GM23338 (cell line): Measurements from ENCODE around the gene FCHSD1. TPM values are rescaled to one million over a fixed set of nuclear protein-coding genes. Genes with fewer than 3 reads are reported as not detected.

Source experiments
- ATAC-seq: fragments of 200-7000 bp; cut with Tn5 transposase; 3 replicates; pipeline ENCODE4 v1.9.1; 2020
- DNase-seq: peaks from one replicate; pipeline ENCODE4 v3.0.0-alpha.2; 2015; ENCODE audit warnings: low spot score
- H2AFZ ChIP-seq: fragments of 200-600 bp; sonication (generic); 2 replicates; pipeline ENCODE4 v1.8.0; 2016; ENCODE audit warnings: antibody characterized with exemption, mild to moderate bottlenecking, moderate library complexity
- H3F3A ChIP-seq: fragments of 200-600 bp; sonication (generic); replicated peaks from 2 replicates; pipeline ENCODE4 v1.8.0; 2017; ENCODE audit warnings: antibody characterized with exemption, mixed run types, low read depth
- H3K27ac ChIP-seq: fragments of 200-600 bp; sonication (generic); 2 replicates; pipeline ENCODE4 v1.6.1; 2016; ENCODE audit warnings: low read depth
- H3K27me3 ChIP-seq: fragments of 200-600 bp; sonication (generic); 2 replicates; pipeline ENCODE4 v1.8.0; 2016; ENCODE audit warnings: mild to moderate bottlenecking, mixed run types, moderate library complexity; ENCODE audit not compliant: insufficient read depth
- H3K36me3 ChIP-seq: fragments of 200-600 bp; sonication (generic); 2 replicates; pipeline ENCODE4 v1.8.0; 2016; ENCODE audit warnings: mild to moderate bottlenecking; ENCODE audit not compliant: insufficient read depth
- H3K4me1 ChIP-seq: fragments of 200-600 bp; sonication (generic); 2 replicates; pipeline ENCODE4 v1.8.0; 2016; ENCODE audit warnings: mild to moderate bottlenecking, moderate library complexity; ENCODE audit not compliant: insufficient read depth
- H3K4me2 ChIP-seq: fragments of 200-600 bp; sonication (generic); 2 replicates; pipeline ENCODE4 v1.7.1; 2017; ENCODE audit warnings: mixed run types
- H3K4me3 ChIP-seq: fragments of 200-600 bp; sonication (generic); 2 replicates; pipeline ENCODE4 v1.6.1; 2016; ENCODE audit warnings: mixed run types
- H3K79me2 ChIP-seq: fragments of 200-600 bp; sonication (generic); replicated peaks from 2 replicates; pipeline ENCODE4 v1.8.0; 2017; ENCODE audit warnings: mild to moderate bottlenecking; ENCODE audit not compliant: insufficient read depth
- H3K9me2 ChIP-seq: fragments of 200-600 bp; sonication (generic); 2 replicates; pipeline ENCODE4 v1.8.0; 2017; ENCODE audit not compliant: insufficient read depth
- H4K20me1 ChIP-seq: fragments of 200-600 bp; sonication (generic); replicated peaks from 2 replicates; pipeline ENCODE4 v1.8.0; 2017; ENCODE audit warnings: mild to moderate bottlenecking; ENCODE audit not compliant: insufficient read depth
- H3K27ac Mint-ChIP-seq: 2 replicates; pipeline ENCODE4 v1.8.0; 2020; ENCODE audit warnings: inconsistent platforms, mild to moderate bottlenecking, moderate library complexity, mixed read lengths
- H3K27me3 Mint-ChIP-seq: 3 replicates; pipeline ENCODE4 v1.8.0; 2022; ENCODE audit warnings: low read depth, mild to moderate bottlenecking, moderate library complexity, mixed read lengths, inconsistent platforms; ENCODE audit not compliant: insufficient read depth, poor library complexity
- H3K36me3 Mint-ChIP-seq: 3 replicates; pipeline ENCODE4 v1.8.0; 2021; ENCODE audit warnings: low read depth, mild to moderate bottlenecking, inconsistent platforms, moderate library complexity, mixed read lengths
- H3K4me1 Mint-ChIP-seq: 3 replicates; pipeline ENCODE4 v1.8.0; 2020; ENCODE audit warnings: mild to moderate bottlenecking, inconsistent platforms, mixed read lengths
- H3K4me3 Mint-ChIP-seq: 3 replicates; pipeline ENCODE4 v1.8.0; 2021; ENCODE audit warnings: moderate library complexity, mild to moderate bottlenecking, inconsistent platforms, mixed read lengths
- H3K9me3 Mint-ChIP-seq: 3 replicates; pipeline ENCODE4 v1.8.0; 2020; ENCODE audit warnings: moderate library complexity, mild to moderate bottlenecking, inconsistent platforms, mixed read lengths
- CREB1 ChIP-seq: fragments of 250-450 bp; sonication (Bioruptor Pico); IDR thresholded peaks from 2 replicates; pipeline ENCODE4 v1.5.0; 2020; ENCODE audit warnings: low read depth, mild to moderate bottlenecking, moderate library complexity
- EZH2 ChIP-seq: fragments of 200-600 bp; sonication (generic); IDR thresholded peaks from one replicate; pipeline ENCODE4 v1.8.0; 2017; ENCODE audit warnings: antibody characterized with exemption, mild to moderate bottlenecking, low read depth; ENCODE audit not compliant: unreplicated experiment
- EZH2phosphoT487 ChIP-seq: fragments of 200-600 bp; sonication (generic); IDR thresholded peaks from one replicate; pipeline ENCODE4 v1.8.1; 2018; ENCODE audit warnings: antibody characterized with exemption; ENCODE audit not compliant: unreplicated experiment
- JUNB ChIP-seq: IDR thresholded peaks from one replicate; pipeline ENCODE4 v1.6.1; 2016; ENCODE audit warnings: antibody characterized with exemption; ENCODE audit not compliant: unreplicated experiment
- NANOG ChIP-seq: IDR thresholded peaks from 2 replicates; pipeline ENCODE4 v1.6.1; 2016; ENCODE audit warnings: antibody characterized with exemption, borderline replicate concordance
- POLR2AphosphoS5 ChIP-seq: IDR thresholded peaks from 2 replicates; pipeline ENCODE4 v1.6.1; 2016; ENCODE audit warnings: antibody characterized with exemption, low read depth
- STAT1 ChIP-seq: IDR thresholded peaks from one replicate; pipeline ENCODE4 v1.6.1; 2016; ENCODE audit warnings: antibody characterized with exemption; ENCODE audit not compliant: unreplicated experiment
- ZNF114 ChIP-seq: fragments of 250-450 bp; sonication (Bioruptor Pico); IDR thresholded peaks from 2 replicates; pipeline ENCODE4 v1.5.0; 2020; ENCODE audit warnings: mild to moderate bottlenecking, moderate library complexity
- ZNF331 ChIP-seq: fragments of 250-450 bp; sonication (Bioruptor Pico); IDR thresholded peaks from 2 replicates; pipeline ENCODE4 v1.5.0; 2020; ENCODE audit warnings: low read depth, mild to moderate bottlenecking, moderate library complexity
- polyA plus RNA-seq: library from polyadenylated mRNA; unstranded; fragments of >200 nt; fragmentation: Nextera tagmentation; extraction: Ambion mirVana; gene quantifications from 2 replicates; pipeline ENCODE4 v1.2.1, GENCODE V29; 2016
- total RNA-seq: library from RNA; depleted of rRNA; stranded (reverse); fragments of >200 nt; shearing (Covaris generic); gene quantifications from 2 replicates; pipeline ENCODE4 v1.2.3, GENCODE V29; 2014
- TF ChIP-seq, protein P1 (sequence below): IDR thresholded peaks from one replicate; pipeline ENCODE4 v1.6.1; 2018; ENCODE audit warnings: antibody characterized with exemption; ENCODE audit not compliant: unreplicated experiment
- TF ChIP-seq, protein P2 (sequence below), 2 experiments: fragments of 200-600 bp in 1 of 2; sonication (generic) in 1 of 2; conservative IDR thresholded peaks; 2 replicates each; pipeline versions ENCODE4 v1.5.1 to v1.6.1; 2016 to 2017; ENCODE audit warnings: antibody characterized with exemption in 2 of 2, low read depth in 2 of 2, mild to moderate bottlenecking in 2 of 2, moderate library complexity in 1 of 2
- TF ChIP-seq, protein P3 (sequence below): IDR thresholded peaks from 2 replicates; pipeline ENCODE4 v1.6.1; 2016; ENCODE audit warnings: antibody characterized with exemption
- TF ChIP-seq, protein P4 (sequence below): fragments of 250-450 bp; sonication (Bioruptor Pico); IDR thresholded peaks from 2 replicates; pipeline ENCODE4 v1.5.0; 2020; ENCODE audit warnings: mild to moderate bottlenecking, moderate library complexity

The FCHSD1 gene
- total and polyA plus RNA-seq, 2 experiments from 2014 or later, result 24.7 to 46.6 TPM

DNA sequence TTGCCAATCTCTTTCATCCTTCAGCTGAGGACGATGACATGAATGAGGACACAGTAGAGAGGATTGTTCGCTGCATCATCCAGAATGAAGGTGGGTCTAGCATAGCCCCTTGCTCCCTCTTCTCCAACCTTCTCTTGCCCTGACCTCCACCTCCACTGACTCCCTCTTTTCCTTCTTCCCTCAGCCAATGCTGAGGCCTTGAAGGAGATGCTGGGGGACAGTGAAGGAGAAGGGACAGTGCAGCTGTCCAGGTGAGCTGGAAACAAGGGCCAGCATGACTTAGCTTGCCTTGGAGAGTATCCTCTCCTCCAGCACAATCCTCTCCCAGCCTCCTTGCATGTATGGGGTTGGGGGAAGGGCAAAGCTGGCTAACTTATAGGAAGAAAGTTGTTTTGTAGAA is 12.4 kb downstream of the FCHSD1 start:
- Histone ChIP-seq H3K79me2 (peaks cover 28% of the 10 kb centered on the region), H3K4me2 (peak overlapping the region; percentile 95; the same call in 1 of the 2 replicates), H4K20me1 (peaks cover 23% of the 10 kb centered on the region), H3K27ac (no peak overlapping the region), H2AFZ (no peak overlapping the region), H3K27me3 (peaks cover 3% of the 10 kb centered on the region; the same call in 1 of the 2 replicates), H3K4me1 (peaks cover 20% of the 10 kb centered on the region), H3K9me2 (no peaks in the 10 kb centered on the region), H3K36me3 (0 out of 2 replicates have a peak, but pooled peaks cover 3% of the 10 kb centered on the region), H3K4me3 (no peak overlapping the region; the same call in 1 of the 2 replicates), H3F3A (0 out of 2 replicates have a peak, but pooled peaks cover 14% of the 10 kb centered on the region)
- peaks cover 8% of the 10 kb centered on the region for H3K27me3 Mint-ChIP-seq
- TF ChIP-seq, protein P1, sequence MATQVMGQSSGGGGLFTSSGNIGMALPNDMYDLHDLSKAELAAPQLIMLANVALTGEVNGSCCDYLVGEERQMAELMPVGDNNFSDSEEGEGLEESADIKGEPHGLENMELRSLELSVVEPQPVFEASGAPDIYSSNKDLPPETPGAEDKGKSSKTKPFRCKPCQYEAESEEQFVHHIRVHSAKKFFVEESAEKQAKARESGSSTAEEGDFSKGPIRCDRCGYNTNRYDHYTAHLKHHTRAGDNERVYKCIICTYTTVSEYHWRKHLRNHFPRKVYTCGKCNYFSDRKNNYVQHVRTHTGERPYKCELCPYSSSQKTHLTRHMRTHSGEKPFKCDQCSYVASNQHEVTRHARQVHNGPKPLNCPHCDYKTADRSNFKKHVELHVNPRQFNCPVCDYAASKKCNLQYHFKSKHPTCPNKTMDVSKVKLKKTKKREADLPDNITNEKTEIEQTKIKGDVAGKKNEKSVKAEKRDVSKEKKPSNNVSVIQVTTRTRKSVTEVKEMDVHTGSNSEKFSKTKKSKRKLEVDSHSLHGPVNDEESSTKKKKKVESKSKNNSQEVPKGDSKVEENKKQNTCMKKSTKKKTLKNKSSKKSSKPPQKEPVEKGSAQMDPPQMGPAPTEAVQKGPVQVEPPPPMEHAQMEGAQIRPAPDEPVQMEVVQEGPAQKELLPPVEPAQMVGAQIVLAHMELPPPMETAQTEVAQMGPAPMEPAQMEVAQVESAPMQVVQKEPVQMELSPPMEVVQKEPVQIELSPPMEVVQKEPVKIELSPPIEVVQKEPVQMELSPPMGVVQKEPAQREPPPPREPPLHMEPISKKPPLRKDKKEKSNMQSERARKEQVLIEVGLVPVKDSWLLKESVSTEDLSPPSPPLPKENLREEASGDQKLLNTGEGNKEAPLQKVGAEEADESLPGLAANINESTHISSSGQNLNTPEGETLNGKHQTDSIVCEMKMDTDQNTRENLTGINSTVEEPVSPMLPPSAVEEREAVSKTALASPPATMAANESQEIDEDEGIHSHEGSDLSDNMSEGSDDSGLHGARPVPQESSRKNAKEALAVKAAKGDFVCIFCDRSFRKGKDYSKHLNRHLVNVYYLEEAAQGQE, result no peak
- TF ChIP-seq STAT1 (no peak), POLR2AphosphoS5 (no peak), CREB1 (CRISPR knock-in tag) (no peak), EZH2phosphoT487 (no peak), JUNB (no peak), ZNF331 (CRISPR knock-in tag) (no peak), ZNF114 (CRISPR knock-in tag) (no peak), EZH2 (no peak), NANOG (no peak)
- TF ChIP-seq, protein P2, sequence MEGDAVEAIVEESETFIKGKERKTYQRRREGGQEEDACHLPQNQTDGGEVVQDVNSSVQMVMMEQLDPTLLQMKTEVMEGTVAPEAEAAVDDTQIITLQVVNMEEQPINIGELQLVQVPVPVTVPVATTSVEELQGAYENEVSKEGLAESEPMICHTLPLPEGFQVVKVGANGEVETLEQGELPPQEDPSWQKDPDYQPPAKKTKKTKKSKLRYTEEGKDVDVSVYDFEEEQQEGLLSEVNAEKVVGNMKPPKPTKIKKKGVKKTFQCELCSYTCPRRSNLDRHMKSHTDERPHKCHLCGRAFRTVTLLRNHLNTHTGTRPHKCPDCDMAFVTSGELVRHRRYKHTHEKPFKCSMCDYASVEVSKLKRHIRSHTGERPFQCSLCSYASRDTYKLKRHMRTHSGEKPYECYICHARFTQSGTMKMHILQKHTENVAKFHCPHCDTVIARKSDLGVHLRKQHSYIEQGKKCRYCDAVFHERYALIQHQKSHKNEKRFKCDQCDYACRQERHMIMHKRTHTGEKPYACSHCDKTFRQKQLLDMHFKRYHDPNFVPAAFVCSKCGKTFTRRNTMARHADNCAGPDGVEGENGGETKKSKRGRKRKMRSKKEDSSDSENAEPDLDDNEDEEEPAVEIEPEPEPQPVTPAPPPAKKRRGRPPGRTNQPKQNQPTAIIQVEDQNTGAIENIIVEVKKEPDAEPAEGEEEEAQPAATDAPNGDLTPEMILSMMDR (conservative IDR thresholded peaks at IDR 0.05; ENCODE audit: low read depth in 2 of 2), result no peak
- TF ChIP-seq, protein P3, sequence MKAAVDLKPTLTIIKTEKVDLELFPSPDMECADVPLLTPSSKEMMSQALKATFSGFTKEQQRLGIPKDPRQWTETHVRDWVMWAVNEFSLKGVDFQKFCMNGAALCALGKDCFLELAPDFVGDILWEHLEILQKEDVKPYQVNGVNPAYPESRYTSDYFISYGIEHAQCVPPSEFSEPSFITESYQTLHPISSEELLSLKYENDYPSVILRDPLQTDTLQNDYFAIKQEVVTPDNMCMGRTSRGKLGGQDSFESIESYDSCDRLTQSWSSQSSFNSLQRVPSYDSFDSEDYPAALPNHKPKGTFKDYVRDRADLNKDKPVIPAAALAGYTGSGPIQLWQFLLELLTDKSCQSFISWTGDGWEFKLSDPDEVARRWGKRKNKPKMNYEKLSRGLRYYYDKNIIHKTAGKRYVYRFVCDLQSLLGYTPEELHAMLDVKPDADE, result no peak
- TF ChIP-seq, protein P4, sequence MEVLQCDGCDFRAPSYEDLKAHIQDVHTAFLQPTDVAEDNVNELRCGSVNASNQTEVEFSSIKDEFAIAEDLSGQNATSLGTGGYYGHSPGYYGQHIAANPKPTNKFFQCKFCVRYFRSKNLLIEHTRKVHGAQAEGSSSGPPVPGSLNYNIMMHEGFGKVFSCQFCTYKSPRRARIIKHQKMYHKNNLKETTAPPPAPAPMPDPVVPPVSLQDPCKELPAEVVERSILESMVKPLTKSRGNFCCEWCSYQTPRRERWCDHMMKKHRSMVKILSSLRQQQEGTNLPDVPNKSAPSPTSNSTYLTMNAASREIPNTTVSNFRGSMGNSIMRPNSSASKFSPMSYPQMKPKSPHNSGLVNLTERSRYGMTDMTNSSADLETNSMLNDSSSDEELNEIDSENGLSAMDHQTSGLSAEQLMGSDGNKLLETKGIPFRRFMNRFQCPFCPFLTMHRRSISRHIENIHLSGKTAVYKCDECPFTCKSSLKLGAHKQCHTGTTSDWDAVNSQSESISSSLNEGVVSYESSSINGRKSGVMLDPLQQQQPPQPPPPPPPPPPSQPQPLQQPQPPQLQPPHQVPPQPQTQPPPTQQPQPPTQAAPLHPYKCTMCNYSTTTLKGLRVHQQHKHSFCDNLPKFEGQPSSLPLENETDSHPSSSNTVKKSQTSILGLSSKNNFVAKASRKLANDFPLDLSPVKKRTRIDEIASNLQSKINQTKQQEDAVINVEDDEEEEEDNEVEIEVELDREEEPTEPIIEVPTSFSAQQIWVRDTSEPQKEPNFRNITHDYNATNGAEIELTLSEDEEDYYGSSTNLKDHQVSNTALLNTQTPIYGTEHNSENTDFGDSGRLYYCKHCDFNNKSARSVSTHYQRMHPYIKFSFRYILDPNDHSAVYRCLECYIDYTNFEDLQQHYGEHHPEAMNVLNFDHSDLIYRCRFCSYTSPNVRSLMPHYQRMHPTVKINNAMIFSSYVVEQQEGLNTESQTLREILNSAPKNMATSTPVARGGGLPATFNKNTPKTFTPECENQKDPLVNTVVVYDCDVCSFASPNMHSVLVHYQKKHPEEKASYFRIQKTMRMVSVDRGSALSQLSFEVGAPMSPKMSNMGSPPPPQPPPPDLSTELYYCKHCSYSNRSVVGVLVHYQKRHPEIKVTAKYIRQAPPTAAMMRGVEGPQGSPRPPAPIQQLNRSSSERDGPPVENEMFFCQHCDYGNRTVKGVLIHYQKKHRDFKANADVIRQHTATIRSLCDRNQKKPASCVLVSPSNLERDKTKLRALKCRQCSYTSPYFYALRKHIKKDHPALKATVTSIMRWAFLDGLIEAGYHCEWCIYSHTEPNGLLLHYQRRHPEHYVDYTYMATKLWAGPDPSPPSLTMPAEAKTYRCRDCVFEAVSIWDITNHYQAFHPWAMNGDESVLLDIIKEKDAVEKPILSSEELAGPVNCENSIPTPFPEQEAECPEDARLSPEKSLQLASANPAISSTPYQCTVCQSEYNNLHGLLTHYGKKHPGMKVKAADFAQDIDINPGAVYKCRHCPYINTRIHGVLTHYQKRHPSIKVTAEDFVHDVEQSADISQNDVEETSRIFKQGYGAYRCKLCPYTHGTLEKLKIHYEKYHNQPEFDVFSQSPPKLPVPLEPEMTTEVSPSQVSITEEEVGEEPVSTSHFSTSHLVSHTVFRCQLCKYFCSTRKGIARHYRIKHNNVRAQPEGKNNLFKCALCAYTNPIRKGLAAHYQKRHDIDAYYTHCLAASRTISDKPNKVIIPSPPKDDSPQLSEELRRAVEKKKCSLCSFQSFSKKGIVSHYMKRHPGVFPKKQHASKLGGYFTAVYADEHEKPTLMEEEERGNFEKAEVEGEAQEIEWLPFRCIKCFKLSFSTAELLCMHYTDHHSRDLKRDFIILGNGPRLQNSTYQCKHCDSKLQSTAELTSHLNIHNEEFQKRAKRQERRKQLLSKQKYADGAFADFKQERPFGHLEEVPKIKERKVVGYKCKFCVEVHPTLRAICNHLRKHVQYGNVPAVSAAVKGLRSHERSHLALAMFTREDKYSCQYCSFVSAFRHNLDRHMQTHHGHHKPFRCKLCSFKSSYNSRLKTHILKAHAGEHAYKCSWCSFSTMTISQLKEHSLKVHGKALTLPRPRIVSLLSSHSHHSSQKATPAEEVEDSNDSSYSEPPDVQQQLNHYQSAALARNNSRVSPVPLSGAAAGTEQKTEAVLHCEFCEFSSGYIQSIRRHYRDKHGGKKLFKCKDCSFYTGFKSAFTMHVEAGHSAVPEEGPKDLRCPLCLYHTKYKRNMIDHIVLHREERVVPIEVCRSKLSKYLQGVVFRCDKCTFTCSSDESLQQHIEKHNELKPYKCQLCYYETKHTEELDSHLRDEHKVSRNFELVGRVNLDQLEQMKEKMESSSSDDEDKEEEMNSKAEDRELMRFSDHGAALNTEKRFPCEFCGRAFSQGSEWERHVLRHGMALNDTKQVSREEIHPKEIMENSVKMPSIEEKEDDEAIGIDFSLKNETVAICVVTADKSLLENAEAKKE (CRISPR knock-in tag), result no peak
- peak overlapping the region; percentile 91; the same call in 2 of the 3 replicates for H3K4me3 Mint-ChIP-seq
- H3K4me1 Mint-ChIP-seq, result peaks cover 34% of the 10 kb centered on the region
- ATAC-seq (no peak), DNase-seq (no peak)
- H3K27ac Mint-ChIP-seq, result no peak overlapping the region
- H3K9me3 Mint-ChIP-seq, result no peaks in the 10 kb centered on the region
- peaks cover 40% of the 10 kb centered on the region for H3K36me3 Mint-ChIP-seq
